HEK293 (cell line): Measurements from ENCODE around the gene LINS1.

Experiments used
- KLF1 ChIP-seq: fragments of 450-650 bp; formaldehyde crosslinking; IDR thresholded peaks from 2 replicates; pipeline ENCODE4 v1.5.1; 2016; ENCODE audit warnings: missing biosample characterization, missing genetic modification characterization
- MEIS1 ChIP-seq: sonication (generic); formaldehyde crosslinking; IDR thresholded peaks from 2 replicates; pipeline ENCODE4 v1.8.1; 2022; ENCODE audit warnings: missing genetic modification reagents, mild to moderate bottlenecking, borderline replicate concordance
- REPIN1 ChIP-seq: fragments of 450-650 bp; formaldehyde crosslinking; IDR thresholded peaks from 2 replicates; pipeline ENCODE4 v1.5.1; 2017; ENCODE audit warnings: missing biosample characterization, missing genetic modification characterization, low read depth
- SCRT2 ChIP-seq: fragments of 450-650 bp; formaldehyde crosslinking; IDR thresholded peaks from 2 replicates; pipeline ENCODE4 v1.5.1; 2016; ENCODE audit warnings: missing biosample characterization, missing genetic modification characterization
- ZBTB7A ChIP-seq: fragments of 450-650 bp; formaldehyde crosslinking; IDR thresholded peaks from 2 replicates; pipeline ENCODE4 v1.5.1; 2016; ENCODE audit warnings: low read depth, missing biosample characterization, missing genetic modification characterization
- ZFP37 ChIP-seq: fragments of 450-650 bp; formaldehyde crosslinking; IDR thresholded peaks from 2 replicates; pipeline ENCODE4 v1.5.1; 2016; ENCODE audit warnings: missing biosample characterization, missing genetic modification characterization
- ZFP69B ChIP-seq: fragments of 450-650 bp; formaldehyde crosslinking; IDR thresholded peaks from 2 replicates; pipeline ENCODE4 v1.5.1; 2016; ENCODE audit warnings: missing biosample characterization, missing genetic modification characterization
- ZNF10 ChIP-seq: fragments of 450-650 bp; formaldehyde crosslinking; IDR thresholded peaks from 2 replicates; pipeline ENCODE4 v1.5.1; 2017; ENCODE audit warnings: missing biosample characterization, missing genetic modification characterization
- ZNF138 ChIP-seq: fragments of 450-650 bp; formaldehyde crosslinking; IDR thresholded peaks from 2 replicates; pipeline ENCODE4 v1.5.1; 2016; ENCODE audit warnings: missing biosample characterization, missing genetic modification characterization, borderline replicate concordance
- ZNF155 ChIP-seq: fragments of 450-650 bp; formaldehyde crosslinking; IDR thresholded peaks from 2 replicates; pipeline ENCODE4 v1.5.1; 2016; ENCODE audit warnings: missing biosample characterization, missing genetic modification characterization
- ZNF16 ChIP-seq: fragments of 450-650 bp; formaldehyde crosslinking; IDR thresholded peaks from 2 replicates; pipeline ENCODE4 v1.5.1; 2016; ENCODE audit warnings: low read depth, missing biosample characterization, missing genetic modification characterization
- ZNF174 ChIP-seq: fragments of 450-650 bp; formaldehyde crosslinking; IDR thresholded peaks from 2 replicates; pipeline ENCODE4 v1.5.0; 2017; ENCODE audit warnings: missing biosample characterization, mild to moderate bottlenecking, missing genetic modification characterization
- ZNF184 ChIP-seq: fragments of 450-650 bp; IDR thresholded peaks from 2 replicates; pipeline ENCODE4 v1.5.1; 2018; ENCODE audit warnings: missing biosample characterization, mild to moderate bottlenecking, missing genetic modification characterization
- ZNF248 ChIP-seq: fragments of 450-650 bp; formaldehyde crosslinking; IDR thresholded peaks from 2 replicates; pipeline ENCODE4 v1.5.1; 2017; ENCODE audit warnings: missing biosample characterization, missing genetic modification characterization
- ZNF302 ChIP-seq: fragments of 450-650 bp; formaldehyde crosslinking; IDR thresholded peaks from 2 replicates; pipeline ENCODE4 v1.5.1; 2016; ENCODE audit warnings: missing biosample characterization, missing genetic modification characterization, low read depth
- ZNF311 ChIP-seq: fragments of 450-650 bp; formaldehyde crosslinking; IDR thresholded peaks from 2 replicates; pipeline ENCODE4 v1.5.1; 2017; ENCODE audit warnings: missing biosample characterization, missing genetic modification characterization, borderline replicate concordance
- ZNF335 ChIP-seq: fragments of 450-650 bp; formaldehyde crosslinking; conservative IDR thresholded peaks from 2 replicates; pipeline ENCODE4 v1.5.1; 2016; ENCODE audit warnings: missing biosample characterization, missing genetic modification characterization
- ZNF354C ChIP-seq: fragments of 450-650 bp; formaldehyde crosslinking; IDR thresholded peaks from 2 replicates; pipeline ENCODE4 v1.5.1; 2016; ENCODE audit warnings: missing biosample characterization, missing genetic modification characterization, low read depth, borderline replicate concordance
- ZNF473 ChIP-seq: fragments of 450-650 bp; formaldehyde crosslinking; IDR thresholded peaks from 2 replicates; pipeline ENCODE4 v1.5.1; 2017; ENCODE audit warnings: missing biosample characterization, missing genetic modification characterization
- ZNF544 ChIP-seq: fragments of 450-650 bp; formaldehyde crosslinking; IDR thresholded peaks from 2 replicates; pipeline ENCODE4 v1.5.0; 2017; ENCODE audit warnings: missing biosample characterization, missing genetic modification characterization
- ZNF585B ChIP-seq: fragments of 450-650 bp; formaldehyde crosslinking; IDR thresholded peaks from 2 replicates; pipeline ENCODE4 v1.5.1; 2016; ENCODE audit warnings: missing biosample characterization, missing genetic modification characterization
- ZNF624 ChIP-seq: fragments of 450-650 bp; formaldehyde crosslinking; IDR thresholded peaks from 2 replicates; pipeline ENCODE4 v1.5.1; 2017; ENCODE audit warnings: missing biosample characterization, missing genetic modification characterization
- ZNF629 ChIP-seq: fragments of 450-650 bp; formaldehyde crosslinking; IDR thresholded peaks from 2 replicates; pipeline ENCODE4 v1.5.1; 2017; ENCODE audit warnings: missing biosample characterization, missing genetic modification characterization
- ZNF707 ChIP-seq: fragments of 450-650 bp; formaldehyde crosslinking; IDR thresholded peaks from 2 replicates; pipeline ENCODE4 v1.5.1; 2016; ENCODE audit warnings: missing biosample characterization, missing genetic modification characterization
- ZNF830 ChIP-seq: fragments of 450-650 bp; IDR thresholded peaks from 2 replicates; pipeline ENCODE4 v1.5.0; 2018; ENCODE audit warnings: missing biosample characterization, missing genetic modification characterization, low read depth, mild to moderate bottlenecking, moderate library complexity
- TF ChIP-seq, protein P1 (sequence below): fragments of 450-650 bp; formaldehyde crosslinking; IDR thresholded peaks from 2 replicates; pipeline ENCODE4 v1.5.1; 2017; ENCODE audit warnings: missing biosample characterization, missing genetic modification characterization
- TF ChIP-seq, protein P2 (sequence below): fragments of 450-650 bp; formaldehyde crosslinking; IDR thresholded peaks from 2 replicates; pipeline ENCODE4 v1.5.1; 2016; ENCODE audit warnings: missing biosample characterization, missing genetic modification characterization
- TF ChIP-seq, protein P3 (sequence below): fragments of 450-650 bp; formaldehyde crosslinking; IDR thresholded peaks from 2 replicates; pipeline ENCODE4 v1.5.1; 2016; ENCODE audit warnings: missing biosample characterization, missing genetic modification characterization
- TF ChIP-seq, protein P4 (sequence below): fragments of 450-650 bp; formaldehyde crosslinking; IDR thresholded peaks from 2 replicates; pipeline ENCODE4 v1.5.1; 2016; ENCODE audit warnings: missing biosample characterization, missing genetic modification characterization
- TF ChIP-seq, protein P5 (sequence below): fragments of 450-650 bp; formaldehyde crosslinking; IDR thresholded peaks from 2 replicates; pipeline ENCODE4 v1.5.1; 2016; ENCODE audit warnings: missing biosample characterization, missing genetic modification characterization
- TF ChIP-seq, protein P6 (sequence below): fragments of 450-650 bp; formaldehyde crosslinking; IDR thresholded peaks from 2 replicates; pipeline ENCODE4 v1.5.1; 2016; ENCODE audit warnings: missing biosample characterization, missing genetic modification characterization

The LINS1 gene

DNA sequence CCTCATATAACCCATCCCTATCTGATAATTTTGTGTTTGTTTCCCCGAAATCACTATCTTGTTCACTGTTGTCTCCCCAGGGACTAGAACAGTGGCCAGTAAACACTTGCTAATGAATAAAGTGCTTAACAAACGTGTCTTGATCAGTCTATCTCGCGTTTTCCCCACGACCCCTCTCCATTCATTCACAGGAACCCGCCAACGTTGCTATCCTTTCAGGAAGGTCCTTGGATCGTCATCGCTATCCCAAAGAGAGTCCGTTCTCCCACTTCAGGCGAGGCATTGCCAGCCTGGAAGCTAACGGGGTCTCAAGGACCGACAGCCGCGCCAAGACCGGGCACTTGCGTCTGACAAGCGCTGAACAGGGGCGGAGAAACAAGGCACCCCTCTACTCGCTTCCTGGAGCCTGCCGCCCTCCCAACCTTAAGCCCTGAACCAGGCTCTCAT lies 344 bp downstream of the LINS1 start (continued):
- TF ChIP-seq KLF1 (tag by site-specific recombination), result 0 out of 2 replicates have a peak, but pooled peaks have one; percentile 27
- no peak for TF ChIP-seq ZNF10
- TF ChIP-seq ZNF16 (tag by site-specific recombination), result no peak
- TF ChIP-seq ZBTB7A (tag by site-specific recombination), result no peak
- TF ChIP-seq, protein P1, sequence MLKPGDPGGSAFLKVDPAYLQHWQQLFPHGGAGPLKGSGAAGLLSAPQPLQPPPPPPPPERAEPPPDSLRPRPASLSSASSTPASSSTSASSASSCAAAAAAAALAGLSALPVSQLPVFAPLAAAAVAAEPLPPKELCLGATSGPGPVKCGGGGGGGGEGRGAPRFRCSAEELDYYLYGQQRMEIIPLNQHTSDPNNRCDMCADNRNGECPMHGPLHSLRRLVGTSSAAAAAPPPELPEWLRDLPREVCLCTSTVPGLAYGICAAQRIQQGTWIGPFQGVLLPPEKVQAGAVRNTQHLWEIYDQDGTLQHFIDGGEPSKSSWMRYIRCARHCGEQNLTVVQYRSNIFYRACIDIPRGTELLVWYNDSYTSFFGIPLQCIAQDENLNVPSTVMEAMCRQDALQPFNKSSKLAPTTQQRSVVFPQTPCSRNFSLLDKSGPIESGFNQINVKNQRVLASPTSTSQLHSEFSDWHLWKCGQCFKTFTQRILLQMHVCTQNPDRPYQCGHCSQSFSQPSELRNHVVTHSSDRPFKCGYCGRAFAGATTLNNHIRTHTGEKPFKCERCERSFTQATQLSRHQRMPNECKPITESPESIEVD (tag by site-specific recombination), result no peak
- TF ChIP-seq ZNF585B (tag by site-specific recombination), result no peak
- TF ChIP-seq ZNF707 (tag by site-specific recombination), result no peak
- TF ChIP-seq, protein P2, sequence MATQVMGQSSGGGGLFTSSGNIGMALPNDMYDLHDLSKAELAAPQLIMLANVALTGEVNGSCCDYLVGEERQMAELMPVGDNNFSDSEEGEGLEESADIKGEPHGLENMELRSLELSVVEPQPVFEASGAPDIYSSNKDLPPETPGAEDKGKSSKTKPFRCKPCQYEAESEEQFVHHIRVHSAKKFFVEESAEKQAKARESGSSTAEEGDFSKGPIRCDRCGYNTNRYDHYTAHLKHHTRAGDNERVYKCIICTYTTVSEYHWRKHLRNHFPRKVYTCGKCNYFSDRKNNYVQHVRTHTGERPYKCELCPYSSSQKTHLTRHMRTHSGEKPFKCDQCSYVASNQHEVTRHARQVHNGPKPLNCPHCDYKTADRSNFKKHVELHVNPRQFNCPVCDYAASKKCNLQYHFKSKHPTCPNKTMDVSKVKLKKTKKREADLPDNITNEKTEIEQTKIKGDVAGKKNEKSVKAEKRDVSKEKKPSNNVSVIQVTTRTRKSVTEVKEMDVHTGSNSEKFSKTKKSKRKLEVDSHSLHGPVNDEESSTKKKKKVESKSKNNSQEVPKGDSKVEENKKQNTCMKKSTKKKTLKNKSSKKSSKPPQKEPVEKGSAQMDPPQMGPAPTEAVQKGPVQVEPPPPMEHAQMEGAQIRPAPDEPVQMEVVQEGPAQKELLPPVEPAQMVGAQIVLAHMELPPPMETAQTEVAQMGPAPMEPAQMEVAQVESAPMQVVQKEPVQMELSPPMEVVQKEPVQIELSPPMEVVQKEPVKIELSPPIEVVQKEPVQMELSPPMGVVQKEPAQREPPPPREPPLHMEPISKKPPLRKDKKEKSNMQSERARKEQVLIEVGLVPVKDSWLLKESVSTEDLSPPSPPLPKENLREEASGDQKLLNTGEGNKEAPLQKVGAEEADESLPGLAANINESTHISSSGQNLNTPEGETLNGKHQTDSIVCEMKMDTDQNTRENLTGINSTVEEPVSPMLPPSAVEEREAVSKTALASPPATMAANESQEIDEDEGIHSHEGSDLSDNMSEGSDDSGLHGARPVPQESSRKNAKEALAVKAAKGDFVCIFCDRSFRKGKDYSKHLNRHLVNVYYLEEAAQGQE, result no peak
- no peak for TF ChIP-seq ZNF138 (tag by site-specific recombination)
- no peak for TF ChIP-seq MEIS1
- no peak for TF ChIP-seq ZNF248 (tag by site-specific recombination)
- TF ChIP-seq, protein P3, sequence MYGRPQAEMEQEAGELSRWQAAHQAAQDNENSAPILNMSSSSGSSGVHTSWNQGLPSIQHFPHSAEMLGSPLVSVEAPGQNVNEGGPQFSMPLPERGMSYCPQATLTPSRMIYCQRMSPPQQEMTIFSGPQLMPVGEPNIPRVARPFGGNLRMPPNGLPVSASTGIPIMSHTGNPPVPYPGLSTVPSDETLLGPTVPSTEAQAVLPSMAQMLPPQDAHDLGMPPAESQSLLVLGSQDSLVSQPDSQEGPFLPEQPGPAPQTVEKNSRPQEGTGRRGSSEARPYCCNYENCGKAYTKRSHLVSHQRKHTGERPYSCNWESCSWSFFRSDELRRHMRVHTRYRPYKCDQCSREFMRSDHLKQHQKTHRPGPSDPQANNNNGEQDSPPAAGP (tag by site-specific recombination), result 0 out of 2 replicates have a peak, but pooled peaks have one; percentile 23
- TF ChIP-seq ZNF155 (tag by site-specific recombination), result no peak
- TF ChIP-seq ZNF629, result no peak
- no peak for TF ChIP-seq ZNF184 (tag by site-specific recombination)
- no peak for TF ChIP-seq ZFP69B (tag by site-specific recombination)
- TF ChIP-seq, protein P4, sequence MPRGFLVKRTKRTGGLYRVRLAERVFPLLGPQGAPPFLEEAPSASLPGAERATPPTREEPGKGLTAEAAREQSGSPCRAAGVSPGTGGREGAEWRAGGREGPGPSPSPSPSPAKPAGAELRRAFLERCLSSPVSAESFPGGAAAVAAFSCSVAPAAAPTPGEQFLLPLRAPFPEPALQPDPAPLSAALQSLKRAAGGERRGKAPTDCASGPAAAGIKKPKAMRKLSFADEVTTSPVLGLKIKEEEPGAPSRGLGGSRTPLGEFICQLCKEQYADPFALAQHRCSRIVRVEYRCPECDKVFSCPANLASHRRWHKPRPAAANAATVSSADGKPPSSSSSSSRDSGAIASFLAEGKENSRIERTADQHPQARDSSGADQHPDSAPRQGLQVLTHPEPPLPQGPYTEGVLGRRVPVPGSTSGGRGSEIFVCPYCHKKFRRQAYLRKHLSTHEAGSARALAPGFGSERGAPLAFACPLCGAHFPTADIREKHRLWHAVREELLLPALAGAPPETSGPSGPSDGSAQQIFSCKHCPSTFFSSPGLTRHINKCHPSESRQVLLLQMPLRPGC (tag by site-specific recombination), result no peak
- no peak for TF ChIP-seq SCRT2
- no peak for TF ChIP-seq ZNF174 (tag by site-specific recombination)
- TF ChIP-seq, protein P5, sequence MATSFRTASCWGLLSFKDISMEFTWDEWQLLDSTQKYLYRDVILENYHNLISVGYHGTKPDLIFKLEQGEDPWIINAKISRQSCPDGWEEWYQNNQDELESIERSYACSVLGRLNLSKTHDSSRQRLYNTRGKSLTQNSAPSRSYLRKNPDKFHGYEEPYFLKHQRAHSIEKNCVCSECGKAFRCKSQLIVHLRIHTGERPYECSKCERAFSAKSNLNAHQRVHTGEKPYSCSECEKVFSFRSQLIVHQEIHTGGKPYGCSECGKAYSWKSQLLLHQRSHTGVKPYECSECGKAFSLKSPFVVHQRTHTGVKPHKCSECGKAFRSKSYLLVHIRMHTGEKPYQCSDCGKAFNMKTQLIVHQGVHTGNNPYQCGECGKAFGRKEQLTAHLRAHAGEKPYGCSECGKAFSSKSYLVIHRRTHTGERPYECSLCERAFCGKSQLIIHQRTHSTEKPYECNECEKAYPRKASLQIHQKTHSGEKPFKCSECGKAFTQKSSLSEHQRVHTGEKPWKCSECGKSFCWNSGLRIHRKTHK (tag by site-specific recombination), result no peak
- TF ChIP-seq ZNF354C (tag by site-specific recombination), result no peak
- TF ChIP-seq ZNF311 (tag by site-specific recombination), result no peak
- TF ChIP-seq REPIN1, result peak; percentile 83; the same call in 1 of the 2 replicates
- TF ChIP-seq ZNF335 (tag by site-specific recombination), result peak; percentile 66
- no peak for TF ChIP-seq ZNF624 (tag by site-specific recombination)
- TF ChIP-seq ZFP37 (tag by site-specific recombination), result peak; percentile 58; the same call in 1 of the 2 replicates
- TF ChIP-seq ZNF473 (tag by site-specific recombination), result no peak
- TF ChIP-seq, protein P6, sequence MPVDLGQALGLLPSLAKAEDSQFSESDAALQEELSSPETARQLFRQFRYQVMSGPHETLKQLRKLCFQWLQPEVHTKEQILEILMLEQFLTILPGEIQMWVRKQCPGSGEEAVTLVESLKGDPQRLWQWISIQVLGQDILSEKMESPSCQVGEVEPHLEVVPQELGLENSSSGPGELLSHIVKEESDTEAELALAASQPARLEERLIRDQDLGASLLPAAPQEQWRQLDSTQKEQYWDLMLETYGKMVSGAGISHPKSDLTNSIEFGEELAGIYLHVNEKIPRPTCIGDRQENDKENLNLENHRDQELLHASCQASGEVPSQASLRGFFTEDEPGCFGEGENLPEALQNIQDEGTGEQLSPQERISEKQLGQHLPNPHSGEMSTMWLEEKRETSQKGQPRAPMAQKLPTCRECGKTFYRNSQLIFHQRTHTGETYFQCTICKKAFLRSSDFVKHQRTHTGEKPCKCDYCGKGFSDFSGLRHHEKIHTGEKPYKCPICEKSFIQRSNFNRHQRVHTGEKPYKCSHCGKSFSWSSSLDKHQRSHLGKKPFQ (tag by site-specific recombination), result no peak
- TF ChIP-seq ZNF302 (tag by site-specific recombination), result no peak
- no peak for TF ChIP-seq ZNF544
- TF ChIP-seq ZNF830 (tag by site-specific recombination), result no peak
